Measurements from ENCODE around the gene RANBP1. TPM values are rescaled to one million over a fixed set of nuclear protein-coding genes. Genes with fewer than 3 reads are reported as not detected.

Gene RANBP1
- total and polyA plus RNA-seq, 9 of the 15 experiments (the other 6 are each of a cell fraction or from before 2014, with no cell fraction given) = 162 to 2,891 (median 1,289) TPM

DNA sequence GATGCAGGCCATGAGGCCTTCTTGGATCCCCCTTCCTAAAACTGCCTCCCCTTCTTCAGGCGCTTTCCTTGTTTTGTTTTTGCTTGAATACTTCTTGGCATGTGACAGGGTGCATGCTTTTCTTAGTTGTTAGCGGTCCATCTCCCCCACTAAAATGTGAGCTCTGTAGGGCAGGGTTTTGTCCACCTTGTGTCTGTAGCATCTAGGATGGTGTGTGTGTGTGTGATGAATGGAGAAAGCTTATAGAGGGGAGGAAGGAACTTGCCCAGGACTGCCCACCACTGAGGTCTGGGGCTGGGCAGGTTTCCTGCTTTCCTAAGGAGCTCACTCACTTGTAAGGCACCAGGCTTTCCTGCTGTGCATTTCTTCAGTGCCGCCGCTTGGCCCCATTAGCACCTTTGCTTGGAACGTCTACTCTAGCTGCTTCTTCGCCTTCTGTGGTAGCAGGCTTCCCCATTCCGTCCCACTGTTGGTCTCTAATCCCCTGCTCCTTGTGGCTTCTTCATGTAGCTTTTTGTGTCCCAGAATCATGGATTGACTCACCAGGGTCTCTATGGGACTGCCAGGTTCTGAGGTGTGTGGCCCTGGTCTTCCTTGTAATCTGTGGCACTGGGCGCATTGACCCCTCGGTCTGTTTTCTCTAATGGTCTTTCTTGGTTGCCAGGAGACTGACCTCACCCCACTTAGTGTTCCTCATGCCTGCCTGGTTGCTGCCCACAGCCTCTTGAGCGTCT is 32.6 kb upstream of the RANBP1 start (continued):
- TF ChIP-seq ZNF586 (CRISPR knock-in tag; conservative IDR thresholded peaks at IDR 0.05) (no peak; the same call in 1 of the 2 replicates), IRF1 (CRISPR knock-in tag; IDR thresholded peaks at IDR 0.05; ENCODE audit: borderline replicate concordance) (no peak), SNIP1 (IDR thresholded peaks at IDR 0.05; ENCODE audit: low read depth) (no peak), RNF2 (IDR thresholded peaks at IDR 0.05) (no peak), ZKSCAN8 (CRISPR knock-in tag; IDR thresholded peaks at IDR 0.05) (no peak), NCOA4 (IDR thresholded peaks at IDR 0.05; ENCODE audit: partially characterized antibody) (no peak), KLF16 (IDR thresholded peaks at IDR 0.05) (no peak), CGGBP1 (CRISPR knock-in tag; IDR thresholded peaks at IDR 0.05) (no peak), SAP30 (IDR thresholded peaks at IDR 0.05; ENCODE audit: borderline replicate concordance, insufficient read depth, low read depth, low read length, poor library complexity, severe bottlenecking) (no peak), ZNF280A (IDR thresholded peaks at IDR 0.05; ENCODE audit: low read depth, partially characterized antibody) (no peak), ZNF224 (CRISPR knock-in tag; IDR thresholded peaks at IDR 0.05) (no peak), HEY1 (CRISPR knock-in tag; IDR thresholded peaks at IDR 0.05; ENCODE audit: borderline replicate concordance) (no peak), SOX6 (IDR thresholded peaks at IDR 0.05) (no peak), ZBTB8A (IDR thresholded peaks at IDR 0.05; ENCODE audit: partially characterized antibody) (no peak), PTBP1 (IDR thresholded peaks at IDR 0.05; ENCODE audit: low read depth, low read length) (no peak)
- TF ChIP-seq, protein P1, sequence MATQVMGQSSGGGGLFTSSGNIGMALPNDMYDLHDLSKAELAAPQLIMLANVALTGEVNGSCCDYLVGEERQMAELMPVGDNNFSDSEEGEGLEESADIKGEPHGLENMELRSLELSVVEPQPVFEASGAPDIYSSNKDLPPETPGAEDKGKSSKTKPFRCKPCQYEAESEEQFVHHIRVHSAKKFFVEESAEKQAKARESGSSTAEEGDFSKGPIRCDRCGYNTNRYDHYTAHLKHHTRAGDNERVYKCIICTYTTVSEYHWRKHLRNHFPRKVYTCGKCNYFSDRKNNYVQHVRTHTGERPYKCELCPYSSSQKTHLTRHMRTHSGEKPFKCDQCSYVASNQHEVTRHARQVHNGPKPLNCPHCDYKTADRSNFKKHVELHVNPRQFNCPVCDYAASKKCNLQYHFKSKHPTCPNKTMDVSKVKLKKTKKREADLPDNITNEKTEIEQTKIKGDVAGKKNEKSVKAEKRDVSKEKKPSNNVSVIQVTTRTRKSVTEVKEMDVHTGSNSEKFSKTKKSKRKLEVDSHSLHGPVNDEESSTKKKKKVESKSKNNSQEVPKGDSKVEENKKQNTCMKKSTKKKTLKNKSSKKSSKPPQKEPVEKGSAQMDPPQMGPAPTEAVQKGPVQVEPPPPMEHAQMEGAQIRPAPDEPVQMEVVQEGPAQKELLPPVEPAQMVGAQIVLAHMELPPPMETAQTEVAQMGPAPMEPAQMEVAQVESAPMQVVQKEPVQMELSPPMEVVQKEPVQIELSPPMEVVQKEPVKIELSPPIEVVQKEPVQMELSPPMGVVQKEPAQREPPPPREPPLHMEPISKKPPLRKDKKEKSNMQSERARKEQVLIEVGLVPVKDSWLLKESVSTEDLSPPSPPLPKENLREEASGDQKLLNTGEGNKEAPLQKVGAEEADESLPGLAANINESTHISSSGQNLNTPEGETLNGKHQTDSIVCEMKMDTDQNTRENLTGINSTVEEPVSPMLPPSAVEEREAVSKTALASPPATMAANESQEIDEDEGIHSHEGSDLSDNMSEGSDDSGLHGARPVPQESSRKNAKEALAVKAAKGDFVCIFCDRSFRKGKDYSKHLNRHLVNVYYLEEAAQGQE (IDR thresholded peaks at IDR 0.05; ENCODE audit: borderline replicate concordance) = no peak
- TF ChIP-seq, protein P1 (CRISPR knock-in tag; IDR thresholded peaks at IDR 0.05; ENCODE audit: low read depth) = no peak

Measured in K562 (cell line).